GM18517 (cell line): ENCODE data around the gene GSTK1.
"Not testable (repeated sequence)": the region's sequence is repeated elsewhere in the genome, so short reads cannot be mapped to it uniquely, and the experiment has no call there.

Source experiments
- ATAC-seq: cut with Tn5 transposase; IDR thresholded peaks from one replicate; pipeline ENCODE4 v1.9.1; 2021; ENCODE audit warnings: mild to moderate bottlenecking, moderate library complexity; ENCODE audit not compliant: unreplicated experiment

GSTK1 gene

DNA sequence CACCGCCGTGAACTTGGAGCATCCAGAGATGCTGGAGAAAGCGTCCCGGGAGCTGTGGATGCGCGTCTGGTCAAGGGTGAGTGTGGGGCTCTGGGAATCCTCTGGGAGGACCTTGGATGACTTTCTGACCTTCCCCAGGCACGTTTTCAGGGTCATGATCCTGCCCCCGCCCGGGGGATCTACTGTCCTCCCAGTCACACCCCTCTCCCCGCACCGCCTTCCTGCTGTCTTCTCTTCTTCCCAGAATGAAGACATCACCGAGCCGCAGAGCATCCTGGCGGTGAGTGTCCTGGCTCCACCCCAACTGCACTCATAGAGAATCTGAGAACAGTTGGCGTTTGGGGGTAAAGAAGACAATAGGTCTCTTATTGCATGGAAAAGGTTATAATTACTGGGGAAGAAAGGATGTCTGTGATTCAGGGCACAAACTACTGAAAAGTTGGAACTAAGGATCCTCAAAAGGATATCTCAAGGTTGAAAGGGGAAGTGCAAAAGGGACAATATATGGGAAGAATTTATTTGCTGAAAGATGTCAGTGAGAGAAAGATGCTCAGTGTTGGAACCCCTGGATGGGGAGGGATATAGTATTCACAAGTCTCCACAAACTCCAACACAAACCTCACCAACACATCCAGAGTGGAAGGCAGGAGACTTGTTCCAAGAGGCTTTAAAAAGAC lies 1.9 kb downstream of the GSTK1 start:
- ATAC-seq = no peak

DNA sequence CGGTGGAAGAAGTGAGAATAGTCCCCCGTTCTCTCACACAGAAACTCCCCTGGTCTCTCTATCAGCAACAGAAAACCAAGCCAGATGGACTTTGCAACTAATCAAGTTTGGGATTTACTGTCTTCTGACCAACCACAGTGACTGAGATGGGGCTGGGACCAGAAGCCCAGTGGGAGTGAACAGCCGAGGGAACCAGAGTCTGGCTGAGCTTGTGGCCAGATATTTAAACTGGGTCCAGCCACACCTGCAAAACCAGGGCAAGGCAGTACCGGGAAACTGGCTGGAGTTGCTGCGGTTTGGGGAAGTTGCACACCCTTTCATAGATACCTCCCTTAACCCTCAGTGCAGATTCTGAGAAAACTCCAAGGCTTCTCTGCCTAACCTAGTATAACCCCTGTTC lies 6.0 kb downstream of the GSTK1 start:
- no peak for ATAC-seq

- no peak for ATAC-seq
Measured at GRCh38 chr7:143271240-143271639, 8.0 kb downstream of the GSTK1 start.

GRCh38 chr7:143272871-143273270 lies 9.6 kb downstream of the GSTK1 start:
- ATAC-seq = no peak

- ATAC-seq = no peak
Measured at GRCh38 chr7:143279186-143280098, 16.2 kb downstream of the GSTK1 start.

DNA sequence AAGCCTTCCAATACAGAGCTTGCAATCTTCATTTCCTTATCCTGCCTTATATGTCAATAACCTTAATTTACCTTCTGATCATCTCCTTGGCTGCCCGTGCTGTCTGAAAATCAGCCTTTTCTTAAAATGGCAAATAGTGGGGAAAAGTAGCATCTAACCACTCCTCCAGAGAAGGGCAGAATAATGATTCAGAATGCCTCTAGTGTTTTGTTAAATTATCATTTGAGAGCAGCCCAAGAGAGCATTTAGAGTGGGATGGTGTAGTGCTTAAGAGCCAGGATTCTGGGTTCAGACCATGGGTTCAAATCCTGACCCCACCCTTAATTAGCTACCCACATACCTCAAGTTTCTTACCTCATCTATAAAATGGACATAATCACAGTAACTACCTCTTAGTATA lies 16.9 kb downstream of the GSTK1 start:
- ATAC-seq = no peak

DNA sequence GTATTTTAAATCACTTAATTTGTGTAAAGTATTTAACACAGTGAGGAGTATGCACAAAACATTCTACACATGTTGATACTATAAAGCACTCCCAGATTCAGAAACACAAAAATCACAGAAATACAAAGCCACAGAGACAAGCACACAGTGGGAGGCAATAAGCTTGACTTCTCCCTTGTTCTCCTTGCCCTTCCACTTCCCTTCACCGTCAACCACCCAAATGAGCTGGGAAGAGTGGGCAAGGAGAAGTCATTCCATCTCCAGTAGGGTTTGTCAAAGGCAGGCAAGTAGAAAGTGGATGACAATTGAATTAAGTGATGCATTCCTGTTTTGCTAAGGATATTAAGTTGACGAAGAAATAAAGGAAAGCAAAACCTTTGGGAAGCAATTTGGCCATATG lies 17.3 kb downstream of the GSTK1 start:
- no peak for ATAC-seq

DNA sequence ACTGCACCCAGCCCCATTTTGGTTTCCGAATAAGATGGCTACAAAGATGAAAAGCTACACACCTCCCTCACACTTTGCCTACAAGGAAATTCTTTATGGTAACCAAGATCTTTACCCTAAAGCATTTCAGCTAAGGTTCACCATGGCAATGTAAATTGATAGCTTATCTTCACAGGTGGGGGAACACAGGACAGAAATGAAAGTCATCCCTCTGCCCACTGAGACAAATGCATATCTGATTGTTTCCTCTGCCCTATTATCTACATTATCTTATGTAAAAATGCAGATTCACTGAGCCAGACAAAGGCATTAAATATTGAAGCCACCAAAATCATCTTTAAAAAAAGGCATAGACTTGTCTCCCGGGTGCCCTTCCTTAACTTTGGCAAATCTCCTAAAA lies 18.3 kb downstream of the GSTK1 start:
- ATAC-seq = no peak

DNA sequence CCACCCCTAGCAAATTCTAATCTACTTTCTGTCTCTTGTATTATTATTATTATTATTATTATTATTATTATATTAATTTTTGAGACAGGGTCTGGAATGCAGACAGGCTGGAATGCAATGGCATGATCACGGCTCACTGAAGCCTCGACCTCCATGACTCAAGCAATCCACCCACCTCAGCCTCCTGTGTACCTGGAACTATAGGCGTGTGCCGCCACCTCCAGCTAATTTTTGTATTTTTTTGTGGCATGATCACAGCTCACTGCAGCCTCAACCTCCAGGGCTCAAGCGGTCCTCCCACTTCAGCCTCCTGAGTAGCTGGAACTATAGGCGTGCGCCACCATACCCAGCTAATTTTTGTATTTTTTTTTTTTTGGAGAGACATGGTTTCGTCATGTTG lies 18.9 kb downstream of the GSTK1 start:
- ATAC-seq = no peak

GRCh38 chr7:143283381-143283780 lies 20.1 kb downstream of the GSTK1 start:
- no peak for ATAC-seq

DNA sequence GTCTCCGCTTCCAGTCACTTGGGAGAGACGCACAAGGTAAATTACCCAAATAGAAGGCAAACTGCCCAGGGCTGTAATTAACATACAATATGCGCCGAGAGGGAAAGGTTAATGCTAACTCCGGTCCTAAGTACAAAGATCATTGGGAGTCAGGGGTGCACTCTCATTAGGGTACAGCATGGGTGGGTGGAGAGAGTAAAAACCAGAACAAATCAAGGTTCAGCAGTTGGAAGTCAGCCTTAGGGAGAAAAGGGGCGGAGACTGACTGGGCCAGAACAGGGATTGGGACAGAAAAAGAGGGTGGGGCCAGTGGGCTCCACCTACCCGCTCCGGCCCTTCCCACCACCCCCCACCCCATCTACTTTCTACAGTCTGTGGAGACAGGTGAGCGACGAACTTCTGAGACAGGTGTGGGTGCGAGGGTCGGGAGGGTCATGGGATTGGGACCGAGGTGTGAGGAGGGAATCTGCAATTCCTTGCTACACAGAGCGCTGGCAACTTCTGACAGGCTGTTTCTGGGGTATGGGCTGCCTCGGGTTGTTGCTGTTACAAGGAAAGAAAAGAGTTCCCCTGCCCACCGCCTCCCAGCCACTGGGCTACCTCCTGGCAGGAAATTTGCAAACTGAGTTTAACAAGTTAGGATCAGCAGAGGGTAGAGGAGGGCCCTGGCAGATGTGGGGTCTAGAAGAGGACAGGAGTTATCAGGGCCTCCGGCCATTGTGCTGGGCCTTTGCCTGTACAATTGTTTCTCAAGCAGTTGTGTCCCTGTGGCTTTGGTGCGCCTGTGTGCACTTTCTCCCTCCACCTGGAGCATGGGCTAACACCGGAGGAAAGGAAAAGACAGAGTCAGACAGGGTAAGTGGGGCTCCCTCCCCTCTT lies 21.6 kb downstream of the GSTK1 start, which contains the start of gene TMEM139:
Gene TMEM139, plus strand, starts transcription at position 368 of the 879 bp plus-strand sequence. CDS start 1,000 bp downstream, outside the sequence.
- no peak for ATAC-seq

- ATAC-seq = no peak
Measured at GRCh38 chr7:143285470-143285778, 22.2 kb downstream of the GSTK1 start.

- ATAC-seq = no peak
Measured at GRCh38 chr7:143285806-143286521, 22.7 kb downstream of the GSTK1 start.

DNA sequence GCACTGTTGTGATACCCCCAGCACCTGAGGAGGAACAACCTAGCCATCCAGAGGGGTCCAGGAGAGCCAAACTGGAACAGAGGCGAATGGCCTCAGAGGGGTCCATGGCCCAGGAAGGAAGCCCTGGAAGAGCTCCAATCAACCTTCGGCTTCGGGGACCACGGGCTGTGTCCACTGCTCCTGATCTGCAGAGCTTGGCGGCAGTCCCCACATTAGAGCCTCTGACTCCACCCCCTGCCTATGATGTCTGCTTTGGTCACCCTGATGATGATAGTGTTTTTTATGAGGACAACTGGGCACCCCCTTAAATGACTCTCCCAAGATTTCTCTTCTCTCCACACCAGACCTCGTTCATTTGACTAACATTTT lies 23.3 kb downstream of the GSTK1 start:
- no peak for ATAC-seq

- ATAC-seq = no peak
Measured at GRCh38 chr7:143287339-143287934, 24.2 kb downstream of the GSTK1 start.

DNA sequence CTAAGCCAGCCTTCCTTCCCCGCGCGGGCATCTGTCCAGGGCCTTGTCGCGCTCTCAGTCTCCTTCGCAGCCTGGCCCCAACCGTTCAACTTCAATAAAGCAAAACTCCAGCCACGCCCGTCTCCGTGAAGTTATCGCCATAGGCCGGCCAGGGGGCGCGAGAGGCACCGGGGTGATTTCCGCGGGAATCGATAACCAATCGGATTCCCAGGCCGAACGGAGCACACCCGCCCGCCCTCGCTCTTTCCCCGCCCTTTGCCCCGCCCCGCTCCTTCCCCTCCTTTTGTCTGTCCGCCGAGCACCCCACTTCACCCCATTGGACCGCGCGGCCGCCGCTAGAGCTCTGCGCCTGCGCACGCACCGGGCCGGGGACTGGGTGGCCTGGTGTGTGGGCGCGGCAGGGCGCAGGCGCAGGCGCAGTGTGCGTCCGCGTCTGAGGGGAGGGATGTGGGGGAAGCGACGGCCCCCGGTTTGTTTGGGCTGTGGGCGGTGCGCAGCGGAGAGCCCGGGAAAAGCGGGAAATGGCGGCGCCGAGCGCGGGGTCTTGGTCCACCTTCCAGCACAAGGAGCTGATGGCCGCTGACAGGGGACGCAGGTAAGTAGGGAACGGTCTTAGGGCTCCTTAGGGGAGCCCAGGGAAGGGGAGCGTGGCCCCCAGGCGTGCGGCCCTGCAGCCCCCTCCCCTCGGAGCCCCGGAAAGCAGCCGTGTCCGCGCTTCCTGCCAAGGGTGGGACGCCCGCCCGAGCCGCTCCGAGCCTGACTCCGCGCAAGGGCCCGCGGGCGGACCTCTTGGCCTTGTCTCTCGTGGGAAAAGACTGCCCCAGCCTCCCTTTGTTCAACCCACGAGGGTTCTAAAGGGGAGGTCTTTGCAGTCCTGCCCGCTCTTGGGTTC lies 24.9 kb downstream of the GSTK1 start, which contains the start of gene CASP2:
Gene CASP2, plus strand, starts transcription at position 417 of the 892 bp plus-strand sequence. Its CDS starts 105 bp downstream, at position 522.
- ATAC-seq = peak; percentile 84

DNA sequence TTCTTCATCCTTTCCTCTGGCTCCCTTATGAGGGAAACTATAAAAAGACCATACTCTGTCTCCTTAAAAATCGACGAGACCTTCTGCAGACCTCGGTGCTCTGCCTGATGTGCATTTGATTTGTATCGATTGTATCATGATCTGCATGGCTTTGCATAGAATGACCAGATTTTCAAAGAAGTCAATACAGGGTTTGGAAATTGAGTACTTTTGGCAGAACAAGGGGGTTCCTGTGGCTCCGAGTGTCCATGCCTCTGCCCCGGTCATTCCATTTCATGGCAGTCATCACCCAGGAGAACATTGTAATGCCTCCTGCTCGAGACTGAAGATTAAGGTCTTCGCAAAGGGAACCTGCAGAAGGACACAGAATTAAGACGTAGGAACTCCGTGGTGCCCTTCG lies 25.6 kb downstream of the GSTK1 start:
- no peak for ATAC-seq

GRCh38 chr7:143289421-143289820 lies 26.2 kb downstream of the GSTK1 start:
- ATAC-seq = no peak

GRCh38 chr7:143289888-143290287 lies 26.6 kb downstream of the GSTK1 start:
- ATAC-seq = not testable (repeated sequence)
